WTC11 (cell line): ENCODE results near the gene MZT2B. TPM values are rescaled to one million over a fixed set of nuclear protein-coding genes. Genes with fewer than 3 reads are reported as not detected.
"Not testable (repeated sequence)": the region's sequence is repeated elsewhere in the genome, so short reads cannot be mapped to it uniquely, and the experiment has no call there.

Experiments used
- ATAC-seq: fragments of 200-7000 bp; cut with Tn5 transposase; 2 replicates; pipeline ENCODE4 v1.10.0; 2021; ENCODE audit warnings: mild to moderate bottlenecking, moderate library complexity
- CTCF ChIA-PET: fragments of 300-600 bp; sonication (Branson Sonifier 250); formaldehyde crosslinking; loops from one replicate; lab custom pipeline; 2021; ENCODE audit warnings: antibody characterized with exemption; lab: Charles Lee
- POLR2A ChIA-PET: fragments of 350-600 bp; sonication (Branson Sonifier 250); formaldehyde crosslinking; loops from one replicate; lab custom pipeline; 2021; ENCODE audit warnings: antibody characterized with exemption; lab: Charles Lee
- DNase-seq: peaks from one replicate; pipeline ENCODE4 v3.0.0; 2021; ENCODE audit warnings: low spot score
- H3K27ac Mint-ChIP-seq: 2 replicates; pipeline ENCODE4 v1.8.0; 2021; ENCODE audit warnings: mixed read lengths
- H3K27me3 Mint-ChIP-seq: 2 replicates; pipeline ENCODE4 v1.8.0; 2021; ENCODE audit warnings: low read depth, mild to moderate bottlenecking, moderate library complexity, mixed read lengths
- H3K36me3 Mint-ChIP-seq: 2 replicates; pipeline ENCODE4 v1.8.0; 2021; ENCODE audit warnings: mixed read lengths
- H3K4me1 Mint-ChIP-seq: 2 replicates; pipeline ENCODE4 v1.8.0; 2022; ENCODE audit warnings: mixed read lengths
- H3K4me3 Mint-ChIP-seq: 2 replicates; pipeline ENCODE4 v1.8.0; 2021; ENCODE audit warnings: mild to moderate bottlenecking, moderate library complexity, mixed read lengths
- H3K9me3 Mint-ChIP-seq: 2 replicates; pipeline ENCODE4 v1.8.0; 2021; ENCODE audit warnings: mixed read lengths
- ATF1 ChIP-seq: sonication (generic); formaldehyde crosslinking; IDR thresholded peaks from 2 replicates; pipeline ENCODE4 v1.8.1; 2023; ENCODE audit warnings: mild to moderate bottlenecking, moderate library complexity, missing genetic modification reagents
- ESRRA ChIP-seq: sonication (generic); formaldehyde crosslinking; IDR thresholded peaks from 2 replicates; pipeline ENCODE4 v1.8.1; 2022; ENCODE audit warnings: mild to moderate bottlenecking, missing genetic modification reagents, borderline replicate concordance
- FOXJ3 ChIP-seq: sonication (generic); formaldehyde crosslinking; IDR thresholded peaks from 2 replicates; pipeline ENCODE4 v1.9.0; 2021; ENCODE audit warnings: missing genetic modification reagents, mild to moderate bottlenecking, borderline replicate concordance
- FOXP1 ChIP-seq: sonication (generic); formaldehyde crosslinking; IDR thresholded peaks from 2 replicates; pipeline ENCODE4 v1.8.0; 2022; ENCODE audit warnings: missing genetic modification reagents, mild to moderate bottlenecking, moderate library complexity, borderline replicate concordance
- JAZF1 ChIP-seq: fragments of 250-450 bp; sonication (Bioruptor Pico); IDR thresholded peaks from 2 replicates; pipeline ENCODE4 v1.9.0; 2021; ENCODE audit warnings: moderate library complexity, mild to moderate bottlenecking, inconsistent platforms
- MYBL2 ChIP-seq: sonication (generic); formaldehyde crosslinking; IDR thresholded peaks from 2 replicates; pipeline ENCODE4 v1.8.1; 2023; ENCODE audit warnings: mild to moderate bottlenecking, moderate library complexity, missing genetic modification reagents
- NR1H2 ChIP-seq: sonication (generic); formaldehyde crosslinking; IDR thresholded peaks from 2 replicates; pipeline ENCODE4 v1.9.0; 2021; ENCODE audit warnings: mild to moderate bottlenecking, moderate library complexity, missing genetic modification reagents
- RELA ChIP-seq: sonication (generic); formaldehyde crosslinking; IDR thresholded peaks from 2 replicates; pipeline ENCODE4 v1.8.1; 2022; ENCODE audit warnings: missing genetic modification reagents, mild to moderate bottlenecking, borderline replicate concordance
- SOX15 ChIP-seq: fragments of 250-450 bp; sonication (Bioruptor Pico); IDR thresholded peaks from 2 replicates; pipeline ENCODE4 v1.9.0; 2021; ENCODE audit warnings: mild to moderate bottlenecking
- ZNF121 ChIP-seq: sonication (generic); formaldehyde crosslinking; IDR thresholded peaks from 2 replicates; pipeline ENCODE4 v1.8.0; 2023; ENCODE audit warnings: missing genetic modification reagents
- total RNA-seq: library from RNA; stranded (reverse); gene quantifications from 3 replicates; pipeline ENCODE4 v1.2.3, GENCODE V29; 2021
- TF ChIP-seq, protein P1 (sequence below): sonication (generic); formaldehyde crosslinking; IDR thresholded peaks from 2 replicates; pipeline ENCODE4 v1.8.1; 2022; ENCODE audit warnings: mild to moderate bottlenecking, missing genetic modification reagents, moderate library complexity, borderline replicate concordance
- TF ChIP-seq, protein P2 (sequence below): sonication (generic); formaldehyde crosslinking; IDR thresholded peaks from 2 replicates; pipeline ENCODE4 v1.8.0; 2022; ENCODE audit warnings: mild to moderate bottlenecking, missing genetic modification reagents
- TF ChIP-seq, protein P3 (sequence below): sonication (generic); formaldehyde crosslinking; conservative IDR thresholded peaks from 2 replicates; pipeline ENCODE4 v1.8.1; 2022; ENCODE audit warnings: mild to moderate bottlenecking, missing genetic modification reagents
- TF ChIP-seq, protein P4 (sequence below): sonication (generic); formaldehyde crosslinking; conservative IDR thresholded peaks from 2 replicates; pipeline ENCODE4 v1.8.1; 2023; ENCODE audit warnings: mild to moderate bottlenecking, low read depth, missing genetic modification reagents, moderate library complexity
- TF ChIP-seq, protein P5 (sequence below): sonication (generic); formaldehyde crosslinking; IDR thresholded peaks from 2 replicates; pipeline ENCODE4 v1.8.1; 2023; ENCODE audit warnings: mild to moderate bottlenecking, missing genetic modification reagents
- TF ChIP-seq, protein P6 (sequence below): sonication (generic); formaldehyde crosslinking; IDR thresholded peaks from 2 replicates; pipeline ENCODE4 v1.8.1; 2023; ENCODE audit warnings: mild to moderate bottlenecking, missing genetic modification reagents
- TF ChIP-seq, protein P7 (sequence below): sonication (generic); formaldehyde crosslinking; IDR thresholded peaks from 2 replicates; pipeline ENCODE4 v1.8.0; 2022; ENCODE audit warnings: mild to moderate bottlenecking, missing genetic modification reagents
- TF ChIP-seq, protein P8 (sequence below): sonication (generic); formaldehyde crosslinking; IDR thresholded peaks from 2 replicates; pipeline ENCODE4 v1.8.0; 2023; ENCODE audit warnings: missing genetic modification reagents
- TF ChIP-seq, protein P9 (sequence below): sonication (generic); formaldehyde crosslinking; IDR thresholded peaks from 2 replicates; pipeline ENCODE4 v1.8.1; 2022; ENCODE audit warnings: low read depth, missing genetic modification reagents, borderline replicate concordance
- TF ChIP-seq, protein P10 (sequence below): fragments of 250-450 bp; sonication (Bioruptor Pico); IDR thresholded peaks from 2 replicates; pipeline ENCODE4 v1.8.0; 2021; ENCODE audit warnings: mild to moderate bottlenecking

MZT2B gene
- total RNA-seq, 1 experiment from 2014 or later = 183 TPM

DNA sequence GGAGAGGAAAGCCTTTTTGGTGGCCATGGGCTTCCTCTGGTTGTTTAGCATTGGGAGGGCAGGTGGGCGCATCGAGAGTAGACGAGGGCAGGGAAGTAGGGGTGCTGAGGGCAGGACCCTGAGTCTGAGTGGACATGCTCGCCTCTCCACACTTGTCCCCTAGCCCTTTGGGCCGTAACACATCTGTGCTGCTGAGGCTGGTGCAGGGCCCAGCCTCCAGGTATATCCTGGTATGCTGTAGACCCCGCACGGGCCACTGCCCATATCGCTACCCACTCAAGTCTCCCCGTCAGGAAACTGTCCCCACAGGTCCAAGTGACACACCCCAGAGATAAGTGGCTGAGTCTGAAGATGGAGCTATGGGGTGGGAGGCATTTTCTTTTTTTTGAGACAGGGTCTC is 23.4 kb upstream of the MZT2B start:
- ATAC-seq (no peak), DNase-seq (no peak)
- no peaks in the 10 kb centered on the region for H3K9me3 Mint-ChIP-seq
- no peak overlapping the region for H3K27ac Mint-ChIP-seq
- peaks cover 3% of the 10 kb centered on the region for H3K4me1 Mint-ChIP-seq
- H3K36me3 Mint-ChIP-seq = peaks cover 14% of the 10 kb centered on the region
- H3K4me3 Mint-ChIP-seq = no peak overlapping the region
- ChIA-PET CTCF (no interaction called here), POLR2A (no interaction called here)
- H3K27me3 Mint-ChIP-seq = no peaks in the 10 kb centered on the region
- TF ChIP-seq SOX15 (CRISPR knock-in tag) (no peak), ZNF121 (CRISPR knock-in tag) (no peak), NR1H2 (CRISPR knock-in tag) (no peak), RELA (CRISPR knock-in tag) (no peak), JAZF1 (CRISPR knock-in tag) (no peak), FOXP1 (CRISPR knock-in tag) (no peak), ATF1 (CRISPR knock-in tag) (no peak), ESRRA (CRISPR knock-in tag) (no peak), FOXJ3 (no peak), MYBL2 (CRISPR knock-in tag) (no peak)
- TF ChIP-seq, protein P1, sequence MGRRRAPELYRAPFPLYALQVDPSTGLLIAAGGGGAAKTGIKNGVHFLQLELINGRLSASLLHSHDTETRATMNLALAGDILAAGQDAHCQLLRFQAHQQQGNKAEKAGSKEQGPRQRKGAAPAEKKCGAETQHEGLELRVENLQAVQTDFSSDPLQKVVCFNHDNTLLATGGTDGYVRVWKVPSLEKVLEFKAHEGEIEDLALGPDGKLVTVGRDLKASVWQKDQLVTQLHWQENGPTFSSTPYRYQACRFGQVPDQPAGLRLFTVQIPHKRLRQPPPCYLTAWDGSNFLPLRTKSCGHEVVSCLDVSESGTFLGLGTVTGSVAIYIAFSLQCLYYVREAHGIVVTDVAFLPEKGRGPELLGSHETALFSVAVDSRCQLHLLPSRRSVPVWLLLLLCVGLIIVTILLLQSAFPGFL (CRISPR knock-in tag) = no peak
- TF ChIP-seq, protein P2, sequence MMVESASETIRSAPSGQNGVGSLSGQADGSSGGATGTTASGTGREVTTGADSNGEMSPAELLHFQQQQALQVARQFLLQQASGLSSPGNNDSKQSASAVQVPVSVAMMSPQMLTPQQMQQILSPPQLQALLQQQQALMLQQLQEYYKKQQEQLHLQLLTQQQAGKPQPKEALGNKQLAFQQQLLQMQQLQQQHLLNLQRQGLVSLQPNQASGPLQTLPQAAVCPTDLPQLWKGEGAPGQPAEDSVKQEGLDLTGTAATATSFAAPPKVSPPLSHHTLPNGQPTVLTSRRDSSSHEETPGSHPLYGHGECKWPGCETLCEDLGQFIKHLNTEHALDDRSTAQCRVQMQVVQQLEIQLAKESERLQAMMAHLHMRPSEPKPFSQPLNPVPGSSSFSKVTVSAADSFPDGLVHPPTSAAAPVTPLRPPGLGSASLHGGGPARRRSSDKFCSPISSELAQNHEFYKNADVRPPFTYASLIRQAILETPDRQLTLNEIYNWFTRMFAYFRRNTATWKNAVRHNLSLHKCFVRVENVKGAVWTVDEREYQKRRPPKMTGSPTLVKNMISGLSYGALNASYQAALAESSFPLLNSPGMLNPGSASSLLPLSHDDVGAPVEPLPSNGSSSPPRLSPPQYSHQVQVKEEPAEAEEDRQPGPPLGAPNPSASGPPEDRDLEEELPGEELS (CRISPR knock-in tag) = no peak
- TF ChIP-seq, protein P3, sequence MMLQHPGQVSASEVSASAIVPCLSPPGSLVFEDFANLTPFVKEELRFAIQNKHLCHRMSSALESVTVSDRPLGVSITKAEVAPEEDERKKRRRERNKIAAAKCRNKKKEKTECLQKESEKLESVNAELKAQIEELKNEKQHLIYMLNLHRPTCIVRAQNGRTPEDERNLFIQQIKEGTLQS (CRISPR knock-in tag) = no peak
- TF ChIP-seq, protein P4, sequence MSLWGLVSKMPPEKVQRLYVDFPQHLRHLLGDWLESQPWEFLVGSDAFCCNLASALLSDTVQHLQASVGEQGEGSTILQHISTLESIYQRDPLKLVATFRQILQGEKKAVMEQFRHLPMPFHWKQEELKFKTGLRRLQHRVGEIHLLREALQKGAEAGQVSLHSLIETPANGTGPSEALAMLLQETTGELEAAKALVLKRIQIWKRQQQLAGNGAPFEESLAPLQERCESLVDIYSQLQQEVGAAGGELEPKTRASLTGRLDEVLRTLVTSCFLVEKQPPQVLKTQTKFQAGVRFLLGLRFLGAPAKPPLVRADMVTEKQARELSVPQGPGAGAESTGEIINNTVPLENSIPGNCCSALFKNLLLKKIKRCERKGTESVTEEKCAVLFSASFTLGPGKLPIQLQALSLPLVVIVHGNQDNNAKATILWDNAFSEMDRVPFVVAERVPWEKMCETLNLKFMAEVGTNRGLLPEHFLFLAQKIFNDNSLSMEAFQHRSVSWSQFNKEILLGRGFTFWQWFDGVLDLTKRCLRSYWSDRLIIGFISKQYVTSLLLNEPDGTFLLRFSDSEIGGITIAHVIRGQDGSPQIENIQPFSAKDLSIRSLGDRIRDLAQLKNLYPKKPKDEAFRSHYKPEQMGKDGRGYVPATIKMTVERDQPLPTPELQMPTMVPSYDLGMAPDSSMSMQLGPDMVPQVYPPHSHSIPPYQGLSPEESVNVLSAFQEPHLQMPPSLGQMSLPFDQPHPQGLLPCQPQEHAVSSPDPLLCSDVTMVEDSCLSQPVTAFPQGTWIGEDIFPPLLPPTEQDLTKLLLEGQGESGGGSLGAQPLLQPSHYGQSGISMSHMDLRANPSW (CRISPR knock-in tag) = no peak
- TF ChIP-seq, protein P5, sequence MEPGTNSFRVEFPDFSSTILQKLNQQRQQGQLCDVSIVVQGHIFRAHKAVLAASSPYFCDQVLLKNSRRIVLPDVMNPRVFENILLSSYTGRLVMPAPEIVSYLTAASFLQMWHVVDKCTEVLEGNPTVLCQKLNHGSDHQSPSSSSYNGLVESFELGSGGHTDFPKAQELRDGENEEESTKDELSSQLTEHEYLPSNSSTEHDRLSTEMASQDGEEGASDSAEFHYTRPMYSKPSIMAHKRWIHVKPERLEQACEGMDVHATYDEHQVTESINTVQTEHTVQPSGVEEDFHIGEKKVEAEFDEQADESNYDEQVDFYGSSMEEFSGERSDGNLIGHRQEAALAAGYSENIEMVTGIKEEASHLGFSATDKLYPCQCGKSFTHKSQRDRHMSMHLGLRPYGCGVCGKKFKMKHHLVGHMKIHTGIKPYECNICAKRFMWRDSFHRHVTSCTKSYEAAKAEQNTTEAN (CRISPR knock-in tag) = no peak
- TF ChIP-seq, protein P6, sequence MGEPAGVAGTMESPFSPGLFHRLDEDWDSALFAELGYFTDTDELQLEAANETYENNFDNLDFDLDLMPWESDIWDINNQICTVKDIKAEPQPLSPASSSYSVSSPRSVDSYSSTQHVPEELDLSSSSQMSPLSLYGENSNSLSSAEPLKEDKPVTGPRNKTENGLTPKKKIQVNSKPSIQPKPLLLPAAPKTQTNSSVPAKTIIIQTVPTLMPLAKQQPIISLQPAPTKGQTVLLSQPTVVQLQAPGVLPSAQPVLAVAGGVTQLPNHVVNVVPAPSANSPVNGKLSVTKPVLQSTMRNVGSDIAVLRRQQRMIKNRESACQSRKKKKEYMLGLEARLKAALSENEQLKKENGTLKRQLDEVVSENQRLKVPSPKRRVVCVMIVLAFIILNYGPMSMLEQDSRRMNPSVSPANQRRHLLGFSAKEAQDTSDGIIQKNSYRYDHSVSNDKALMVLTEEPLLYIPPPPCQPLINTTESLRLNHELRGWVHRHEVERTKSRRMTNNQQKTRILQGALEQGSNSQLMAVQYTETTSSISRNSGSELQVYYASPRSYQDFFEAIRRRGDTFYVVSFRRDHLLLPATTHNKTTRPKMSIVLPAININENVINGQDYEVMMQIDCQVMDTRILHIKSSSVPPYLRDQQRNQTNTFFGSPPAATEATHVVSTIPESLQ (CRISPR knock-in tag) = no peak
- TF ChIP-seq, protein P7, sequence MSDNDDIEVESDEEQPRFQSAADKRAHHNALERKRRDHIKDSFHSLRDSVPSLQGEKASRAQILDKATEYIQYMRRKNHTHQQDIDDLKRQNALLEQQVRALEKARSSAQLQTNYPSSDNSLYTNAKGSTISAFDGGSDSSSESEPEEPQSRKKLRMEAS (CRISPR knock-in tag) = no peak
- TF ChIP-seq, protein P8, sequence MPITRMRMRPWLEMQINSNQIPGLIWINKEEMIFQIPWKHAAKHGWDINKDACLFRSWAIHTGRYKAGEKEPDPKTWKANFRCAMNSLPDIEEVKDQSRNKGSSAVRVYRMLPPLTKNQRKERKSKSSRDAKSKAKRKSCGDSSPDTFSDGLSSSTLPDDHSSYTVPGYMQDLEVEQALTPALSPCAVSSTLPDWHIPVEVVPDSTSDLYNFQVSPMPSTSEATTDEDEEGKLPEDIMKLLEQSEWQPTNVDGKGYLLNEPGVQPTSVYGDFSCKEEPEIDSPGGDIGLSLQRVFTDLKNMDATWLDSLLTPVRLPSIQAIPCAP (CRISPR knock-in tag) = no peak
- TF ChIP-seq, protein P9, sequence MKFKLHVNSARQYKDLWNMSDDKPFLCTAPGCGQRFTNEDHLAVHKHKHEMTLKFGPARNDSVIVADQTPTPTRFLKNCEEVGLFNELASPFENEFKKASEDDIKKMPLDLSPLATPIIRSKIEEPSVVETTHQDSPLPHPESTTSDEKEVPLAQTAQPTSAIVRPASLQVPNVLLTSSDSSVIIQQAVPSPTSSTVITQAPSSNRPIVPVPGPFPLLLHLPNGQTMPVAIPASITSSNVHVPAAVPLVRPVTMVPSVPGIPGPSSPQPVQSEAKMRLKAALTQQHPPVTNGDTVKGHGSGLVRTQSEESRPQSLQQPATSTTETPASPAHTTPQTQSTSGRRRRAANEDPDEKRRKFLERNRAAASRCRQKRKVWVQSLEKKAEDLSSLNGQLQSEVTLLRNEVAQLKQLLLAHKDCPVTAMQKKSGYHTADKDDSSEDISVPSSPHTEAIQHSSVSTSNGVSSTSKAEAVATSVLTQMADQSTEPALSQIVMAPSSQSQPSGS (CRISPR knock-in tag) = no peak
- TF ChIP-seq, protein P10, sequence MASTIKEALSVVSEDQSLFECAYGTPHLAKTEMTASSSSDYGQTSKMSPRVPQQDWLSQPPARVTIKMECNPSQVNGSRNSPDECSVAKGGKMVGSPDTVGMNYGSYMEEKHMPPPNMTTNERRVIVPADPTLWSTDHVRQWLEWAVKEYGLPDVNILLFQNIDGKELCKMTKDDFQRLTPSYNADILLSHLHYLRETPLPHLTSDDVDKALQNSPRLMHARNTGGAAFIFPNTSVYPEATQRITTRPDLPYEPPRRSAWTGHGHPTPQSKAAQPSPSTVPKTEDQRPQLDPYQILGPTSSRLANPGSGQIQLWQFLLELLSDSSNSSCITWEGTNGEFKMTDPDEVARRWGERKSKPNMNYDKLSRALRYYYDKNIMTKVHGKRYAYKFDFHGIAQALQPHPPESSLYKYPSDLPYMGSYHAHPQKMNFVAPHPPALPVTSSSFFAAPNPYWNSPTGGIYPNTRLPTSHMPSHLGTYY (CRISPR knock-in tag) = no peak

DNA sequence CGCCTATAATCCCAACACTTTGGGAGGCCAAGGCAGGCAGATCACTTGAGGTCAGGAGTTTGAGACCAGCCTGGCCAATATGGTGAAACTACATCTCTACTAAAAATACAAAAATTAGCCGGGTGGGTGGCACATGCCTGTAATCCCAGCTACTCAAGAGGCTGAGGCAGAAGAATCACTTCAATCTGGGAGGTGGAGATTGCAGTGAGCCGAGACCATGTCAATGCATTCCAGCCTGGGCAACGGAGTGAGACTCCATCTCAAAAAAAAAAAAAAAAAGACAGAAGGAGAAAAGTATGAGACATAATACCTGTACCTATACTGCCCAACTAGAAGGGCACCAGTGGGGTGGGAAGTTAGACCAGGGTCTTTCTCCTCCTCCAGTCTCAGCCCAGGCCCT is 22.7 kb upstream of the MZT2B start:
- H3K4me3 Mint-ChIP-seq, H3K4me1 Mint-ChIP-seq, H3K9me3 Mint-ChIP-seq, POLR2A ChIA-PET, H3K27ac Mint-ChIP-seq, ATAC-seq, DNase-seq, H3K27me3 Mint-ChIP-seq: not testable (repeated sequence)
- H3K36me3 Mint-ChIP-seq = peaks cover 13% of the 10 kb centered on the region
- CTCF ChIA-PET = interaction anchor here (0.7 kb wide), 1 partner anchor 192 kb away, joined by 4 read pairs; no protein-coding TSS in a partner anchor
